Stimulated activated CD8-positive, alpha-beta memory T cell treated with anti-CD3 and anti-CD28 coated beads, Interleukin-7, amount 100 ng/mL, for 4 hours (primary cell): Measurements from ENCODE around the gene PCOLCE2.

Experiments used
- DNase-seq, 2 donors: peaks; one replicate each; pipeline ENCODE4 v3.0.0-alpha.2; 2020; ENCODE audit warnings: low read depth in 2 of 2

PCOLCE2 gene

DNA sequence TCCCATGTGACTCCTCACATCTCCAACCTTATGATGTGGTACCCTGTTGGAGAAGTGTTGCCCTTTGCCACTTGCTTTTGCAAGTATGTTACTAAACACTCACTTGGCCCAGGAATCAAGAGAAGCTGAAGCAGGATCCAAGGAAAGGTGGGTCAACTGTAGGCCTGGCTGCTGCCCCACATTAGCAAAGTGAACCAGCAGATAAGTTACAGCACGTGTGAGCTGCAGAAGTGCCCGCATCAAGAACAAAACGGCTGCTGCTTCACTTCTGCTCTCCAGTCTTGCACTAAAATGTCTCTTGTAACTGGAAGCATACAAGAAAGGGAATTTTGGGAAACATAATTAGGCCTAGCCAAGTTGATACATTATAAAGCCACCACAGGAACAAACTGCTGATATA lies 79.6 kb downstream of the PCOLCE2 start:
- DNase-seq, result no peak

GRCh38 chr3:142808103-142808917 lies 80.6 kb downstream of the PCOLCE2 start:
- DNase-seq, result no peak

DNA sequence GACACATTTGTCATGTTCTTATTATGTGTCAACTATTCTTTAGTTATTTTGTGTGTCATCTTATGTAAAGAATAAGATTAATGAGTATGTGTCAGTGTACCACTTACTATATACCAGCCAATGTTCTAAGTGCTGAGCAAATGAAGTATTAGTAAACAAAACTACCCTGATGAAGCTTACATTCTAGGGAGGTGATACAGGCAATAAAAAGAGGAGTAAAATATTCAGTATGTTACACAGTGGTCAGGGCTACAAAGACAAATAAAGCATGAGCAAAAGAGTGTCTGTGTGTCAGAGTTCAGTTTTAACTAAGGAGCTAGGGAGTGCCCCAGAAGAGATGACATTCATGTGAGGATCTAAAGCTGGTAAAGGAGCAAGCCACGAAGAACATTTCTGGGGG lies 86.0 kb downstream of the PCOLCE2 start:
- DNase-seq, result no peak

- DNase-seq, result no peak
Observed at GRCh38 chr3:142801746-142802145, 87.1 kb downstream of the PCOLCE2 start.

- no peak for DNase-seq
Observed at GRCh38 chr3:142796823-142797222, 92.1 kb downstream of the PCOLCE2 start.

DNA sequence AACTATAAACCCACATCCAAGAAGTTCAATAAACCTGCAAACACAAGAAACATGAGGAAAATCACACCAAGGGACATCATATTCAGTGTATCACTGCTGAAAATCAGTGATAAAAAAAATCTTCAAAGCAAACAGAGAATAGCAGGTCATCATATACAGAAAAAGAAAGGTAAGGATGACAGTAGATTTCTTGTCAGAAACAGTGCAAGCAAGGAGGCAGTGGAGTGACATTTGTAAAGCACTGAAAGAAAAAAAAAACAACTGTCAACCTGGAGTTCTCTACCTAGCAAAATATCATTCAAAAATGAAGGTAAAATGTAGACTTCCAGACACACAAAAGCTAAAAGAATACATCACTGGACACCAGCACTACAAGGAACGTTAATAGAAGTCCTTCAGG lies 93.6 kb downstream of the PCOLCE2 start:
- no peak for DNase-seq

DNA sequence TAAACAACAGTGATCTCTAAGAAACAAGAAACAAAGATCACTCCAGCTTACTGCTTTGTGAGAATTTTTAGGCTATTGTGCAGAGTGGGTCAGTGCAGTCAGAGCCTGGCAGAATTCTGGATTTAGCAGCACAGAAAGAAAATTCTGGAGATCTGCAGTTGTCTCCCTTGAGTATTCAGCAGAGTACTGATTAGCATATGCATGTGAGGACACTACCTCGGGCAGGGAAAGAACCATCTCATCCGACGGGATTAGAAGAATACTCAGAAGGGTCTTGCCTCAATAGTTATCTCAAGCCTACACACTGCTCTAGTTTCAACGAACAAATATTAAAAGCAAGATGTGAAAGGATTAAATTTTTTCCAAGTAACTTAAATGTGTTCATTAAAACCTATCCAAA lies 94.4 kb downstream of the PCOLCE2 start:
- no peak for DNase-seq

DNA sequence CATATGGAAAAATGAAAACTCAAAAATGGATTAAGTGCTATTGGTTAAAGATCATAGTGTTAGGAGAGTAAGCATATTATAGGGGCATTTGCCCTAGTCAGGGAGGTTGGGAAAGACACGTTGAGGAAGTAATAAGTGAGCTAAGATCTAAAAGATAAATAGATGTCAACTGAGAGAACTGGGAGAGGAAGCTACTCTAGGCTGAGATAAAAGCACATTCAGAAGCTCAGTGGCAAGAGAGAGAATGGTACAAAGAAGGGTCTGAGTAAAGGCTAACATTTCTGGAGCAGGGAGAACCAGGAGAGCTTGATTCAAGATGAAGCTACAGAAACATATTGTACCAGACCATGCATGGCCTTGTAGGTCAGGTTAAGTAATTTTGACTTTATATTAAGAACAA lies 101.2 kb downstream of the PCOLCE2 start:
- DNase-seq, result no peak

- no peak for DNase-seq
Observed at GRCh38 chr3:142785996-142786395, 102.9 kb downstream of the PCOLCE2 start.

GRCh38 chr3:142784228-142784627 lies 104.7 kb downstream of the PCOLCE2 start:
- DNase-seq, result no peak

DNA sequence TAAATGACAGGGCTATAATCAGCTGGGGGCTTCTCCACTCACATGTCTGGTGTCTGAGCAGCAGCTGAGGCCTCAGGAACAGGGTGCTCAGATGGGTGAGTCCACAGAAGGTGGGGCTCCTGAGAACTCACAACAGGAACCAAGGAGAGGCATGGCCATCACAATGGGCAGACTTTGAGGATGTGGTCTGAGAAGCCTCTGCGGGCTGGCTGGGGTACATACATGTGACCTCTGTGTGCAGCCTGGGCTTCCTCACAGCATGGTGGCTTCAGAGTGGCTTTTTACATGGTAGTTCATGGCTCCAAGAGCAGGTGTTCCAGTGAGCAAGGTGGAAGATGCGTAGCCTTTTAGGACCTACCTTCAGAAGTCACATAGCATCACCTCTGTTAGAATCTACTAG lies 106.3 kb downstream of the PCOLCE2 start:
- DNase-seq, result no peak

DNA sequence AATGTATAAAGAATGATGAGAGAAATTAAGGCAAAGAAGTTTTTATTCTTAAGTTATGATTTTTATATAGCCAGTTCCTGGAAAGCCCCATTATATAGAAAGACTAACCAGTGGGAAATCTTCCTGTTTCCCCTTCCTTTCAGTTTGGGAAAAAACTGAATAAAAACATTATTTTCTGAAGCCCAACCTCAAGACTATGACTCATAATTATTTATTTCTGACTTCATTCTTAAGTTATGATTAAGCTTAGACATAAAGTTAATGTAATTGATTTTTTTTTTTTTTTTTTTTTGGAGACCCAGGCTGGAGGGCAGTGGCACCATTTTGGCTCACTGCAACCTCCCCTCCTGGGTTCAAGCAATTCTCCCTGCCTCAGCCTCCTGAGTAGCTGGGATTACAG lies 109.3 kb downstream of the PCOLCE2 start:
- no peak for DNase-seq

DNA sequence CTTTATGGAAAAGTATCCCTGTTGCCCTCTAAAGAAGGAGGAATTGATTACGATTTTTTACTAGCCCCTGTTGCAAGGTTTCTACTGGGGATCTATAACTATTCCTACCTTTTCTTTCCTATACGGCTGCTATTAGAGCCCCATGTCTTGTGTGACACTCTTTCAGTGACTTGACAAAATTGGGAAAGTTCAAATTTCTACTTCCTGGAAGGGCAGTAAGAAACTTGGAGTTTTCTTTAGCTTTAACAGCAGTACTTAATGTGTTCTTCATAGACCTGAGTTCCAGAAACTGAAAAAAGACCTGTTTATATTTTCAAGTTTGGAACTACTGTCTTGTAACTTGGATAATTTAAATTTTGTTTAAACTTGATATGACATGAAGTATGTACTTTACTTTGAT lies 110.3 kb downstream of the PCOLCE2 start:
- DNase-seq, result no peak

- no peak for DNase-seq
Observed at GRCh38 chr3:142777927-142778326, 111.0 kb downstream of the PCOLCE2 start.

GRCh38 chr3:142768338-142768737 lies 120.5 kb downstream of the PCOLCE2 start:
- DNase-seq, result no peak
